Gastroesophageal sphincter (tissue), 4 donors: ENCODE measurements around the gene ATP6V1C2. TPM values are rescaled to one million over a fixed set of nuclear protein-coding genes. Genes with fewer than 3 reads are reported as not detected.

Experiments used
- ATAC-seq: fragments of 150-250 bp; one replicate; pipeline ENCODE4 v1.9.1; 2016; ENCODE audit warnings: mild to moderate bottlenecking, moderate library complexity
- H3K27ac ChIP-seq, 4 donors: fragments of 200-600 bp; sonication (generic) in 3 of 4; 1 replicate in 3 of 4; 2 replicates in 1 of 4; pipeline ENCODE4 v1.5.1; 2016 to 2019
- H3K27me3 ChIP-seq: fragments of 200-600 bp; sonication (generic); one replicate; pipeline ENCODE4 v1.5.1; 2019
- H3K36me3 ChIP-seq, 2 donors: fragments of 200-600 bp; sonication (generic); one replicate each; pipeline ENCODE4 v1.5.1; 2019; ENCODE audit warnings: control low read depth in 1 of 2
- H3K4me1 ChIP-seq, 3 donors: fragments of 200-600 bp; sonication (generic); 1 replicate in 2 of 3; 2 replicates in 1 of 3; pipeline ENCODE4 v1.5.1; 2016 to 2019; ENCODE audit warnings: control low read depth in 2 of 3
- H3K4me3 ChIP-seq, 2 donors: fragments of 200-600 bp; sonication (generic); one replicate each; pipeline ENCODE4 v1.5.1; 2019; ENCODE audit warnings: mild to moderate bottlenecking in 1 of 2, moderate library complexity in 1 of 2
- H3K9me3 ChIP-seq, 3 donors: fragments of 200-600 bp; sonication (generic); one replicate each; pipeline ENCODE4 v1.5.1; 2017 to 2019; ENCODE audit warnings: control low read depth in 2 of 3
- CTCF ChIP-seq, 4 experiments: fragments of 200-600 bp in 2 of 4; fragments of 450-650 bp in 2 of 4; sonication (generic) in 1 of 4; IDR thresholded peaks; one replicate each; pipeline ENCODE4 v1.5.1; 2017 to 2019; ENCODE audit warnings: antibody characterized with exemption in 4 of 4, mild to moderate bottlenecking in 2 of 4, moderate library complexity in 2 of 4
- EP300 ChIP-seq: sonication (generic); formaldehyde crosslinking; IDR thresholded peaks from one replicate; pipeline ENCODE4 v1.6.1; 2017; ENCODE audit warnings: antibody characterized with exemption, mild to moderate bottlenecking
- POLR2A ChIP-seq, 2 donors: fragments of 450-650 bp; IDR thresholded peaks; one replicate each; pipeline ENCODE4 v1.6.1; 2017; ENCODE audit warnings: antibody characterized with exemption in 2 of 2, mild to moderate bottlenecking in 2 of 2, moderate library complexity in 1 of 2
- POLR2AphosphoS5 ChIP-seq: sonication (generic); formaldehyde crosslinking; IDR thresholded peaks from one replicate; pipeline ENCODE4 v1.6.1; 2017; ENCODE audit warnings: antibody characterized with exemption
- WGBS, 2 donors: methylation state at CpG; one replicate each; pipeline ENCODE4 v1.1.5; 2018; ENCODE audit warnings: low coverage in 1 of 2; 5-methylcytosine and 5-hydroxymethylcytosine counted together
- total RNA-seq, 4 donors: library from RNA; depleted of rRNA; stranded (reverse); fragments of >200 nt; gene quantifications; one replicate each; pipeline ENCODE4 v1.1.0, GENCODE V29; 2016

ATP6V1C2 gene
- total RNA-seq, 4 donors from 2014 or later = 0.42 to 0.45 TPM; not detected in 2

GRCh38 chr2:10738192-10738591, 16.8 kb downstream of the ATP6V1C2 start:
- no peak for ATAC-seq
- Histone ChIP-seq H3K4me1 (no peaks in the 10 kb centered on the region), H3K27me3 (no peaks in the 10 kb centered on the region), H3K36me3 (no peaks in the 10 kb centered on the region), H3K9me3 (no peaks in the 10 kb centered on the region), H3K4me3 (no peak overlapping the region), H3K27ac (no peak overlapping the region)
- WGBS, 2 donors = 100% methylated on average over 3 of the region's 6 CpGs; no CpG with 5 or more reads in 1 of the 2 donors
- TF ChIP-seq POLR2AphosphoS5 = no peak
- TF ChIP-seq CTCF (IDR thresholded peaks at IDR 0.05) = no peak
- no peak for TF ChIP-seq EP300
- TF ChIP-seq POLR2A (IDR thresholded peaks at IDR 0.05) = no peak

DNA sequence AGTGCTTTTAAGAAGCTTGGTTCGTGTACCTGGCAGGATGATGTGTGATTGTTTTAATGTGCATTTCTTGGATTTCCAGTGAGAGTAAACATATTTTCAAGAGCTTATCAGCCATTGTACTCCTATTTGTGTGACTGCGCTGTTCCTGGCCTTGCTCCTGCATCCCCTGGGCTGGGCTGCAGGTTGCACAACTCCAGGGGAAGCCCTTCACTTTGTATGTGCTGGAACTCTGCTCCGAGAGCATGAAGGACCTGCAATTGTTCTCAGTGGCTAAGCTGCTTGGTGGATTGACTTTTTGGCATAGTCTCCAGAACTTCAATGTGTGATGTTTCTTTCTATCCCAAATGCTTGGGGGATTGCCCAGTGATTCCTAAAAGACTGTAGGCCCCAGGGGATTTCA, 18.8 kb downstream of the ATP6V1C2 start:
- no peak overlapping the region for H3K4me3 ChIP-seq
- no peak overlapping the region for H3K27ac ChIP-seq
- H3K27me3 ChIP-seq = no peaks in the 10 kb centered on the region
- H3K36me3 ChIP-seq = no peaks in the 10 kb centered on the region
- TF ChIP-seq EP300 = no peak
- no peak for TF ChIP-seq POLR2A (IDR thresholded peaks at IDR 0.05)
- no peak for TF ChIP-seq POLR2AphosphoS5
- TF ChIP-seq CTCF (IDR thresholded peaks at IDR 0.05) = no peak
- 60 to 78% methylated on average over 2 to 3 of the region's 3 CpGs for WGBS, 2 donors
- H3K4me1 ChIP-seq = no peaks in the 10 kb centered on the region
- no peaks in the 10 kb centered on the region for H3K9me3 ChIP-seq
- no peak for ATAC-seq

DNA sequence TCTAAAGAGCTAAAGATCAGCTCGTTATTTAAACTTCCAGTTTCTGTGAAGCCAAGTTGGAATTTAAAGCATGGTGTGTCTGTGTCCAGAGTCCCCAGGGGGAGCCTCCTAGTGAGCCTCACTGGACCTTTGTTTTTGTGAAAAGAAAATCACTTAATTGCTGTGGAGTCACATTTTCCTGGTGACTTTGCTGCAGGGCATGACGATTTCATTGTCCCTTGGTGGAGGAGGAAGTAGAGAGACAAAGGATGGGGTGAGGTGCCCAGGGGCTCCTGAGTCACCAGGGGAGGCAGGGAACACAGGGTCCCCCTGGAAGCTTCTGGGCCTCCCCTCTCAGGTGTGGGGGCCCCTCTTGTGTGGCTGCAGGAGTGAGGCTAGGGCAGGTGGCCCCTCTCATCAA, 19.7 kb downstream of the ATP6V1C2 start:
- WGBS, 2 donors = 60 to 82% methylated on average over 1 to 2 of the region's 2 CpGs
- Histone ChIP-seq H3K9me3 (no peaks in the 10 kb centered on the region), H3K27me3 (no peaks in the 10 kb centered on the region), H3K4me3 (no peak overlapping the region), H3K27ac (no peak overlapping the region), H3K4me1 (no peaks in the 10 kb centered on the region), H3K36me3 (no peaks in the 10 kb centered on the region)
- ATAC-seq = no peak
- TF ChIP-seq POLR2AphosphoS5 = no peak
- TF ChIP-seq CTCF (IDR thresholded peaks at IDR 0.05) = no peak
- no peak for TF ChIP-seq POLR2A (IDR thresholded peaks at IDR 0.05)
- TF ChIP-seq EP300 = no peak

DNA sequence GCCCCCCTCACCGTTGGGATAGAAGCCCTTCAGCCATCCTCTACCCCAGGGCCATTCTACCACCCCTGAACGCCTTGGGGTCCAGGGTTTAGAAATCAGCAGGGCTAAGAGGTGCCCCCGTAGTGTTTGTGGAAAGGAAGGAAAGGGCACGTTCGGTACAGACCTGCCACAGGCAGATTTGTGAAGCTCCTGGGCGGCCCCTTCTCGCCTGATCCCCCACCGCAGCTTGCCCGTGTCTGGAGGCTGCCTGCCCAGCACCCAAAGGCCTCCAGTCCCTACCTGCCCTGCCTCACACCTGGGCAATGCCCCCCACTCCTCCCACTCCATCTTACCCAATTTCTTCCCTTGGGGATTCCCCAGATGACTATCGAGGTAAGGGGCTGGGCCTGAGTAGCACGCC, 21.2 kb downstream of the ATP6V1C2 start:
- H3K36me3 ChIP-seq = no peaks in the 10 kb centered on the region
- H3K27me3 ChIP-seq = no peaks in the 10 kb centered on the region
- 67 to 73% methylated on average over 1 to 2 of the region's 11 CpGs for WGBS, 2 donors
- no peaks in the 10 kb centered on the region for H3K4me1 ChIP-seq
- TF ChIP-seq POLR2A (IDR thresholded peaks at IDR 0.05) = no peak
- no peak for TF ChIP-seq CTCF (IDR thresholded peaks at IDR 0.05)
- no peak for ATAC-seq
- no peaks in the 10 kb centered on the region for H3K9me3 ChIP-seq
- H3K27ac ChIP-seq = no peak overlapping the region
- H3K4me3 ChIP-seq = no peak overlapping the region

- no peaks in the 10 kb centered on the region for H3K9me3 ChIP-seq
- no peak for TF ChIP-seq POLR2A (IDR thresholded peaks at IDR 0.05)
- TF ChIP-seq EP300 = no peak
- no peak for TF ChIP-seq CTCF (IDR thresholded peaks at IDR 0.05)
- no peak for TF ChIP-seq POLR2AphosphoS5
- no peaks in the 10 kb centered on the region for H3K27me3 ChIP-seq
- H3K36me3 ChIP-seq = no peaks in the 10 kb centered on the region
- no peaks in the 10 kb centered on the region for H3K4me1 ChIP-seq
- ATAC-seq = no peak
- 67 to 75% methylated on average over 6 of the region's 6 CpGs for WGBS, 2 donors
- H3K4me3 ChIP-seq = no peak overlapping the region
- no peak overlapping the region for H3K27ac ChIP-seq
These were observed 29.2 kb downstream of the ATP6V1C2 start for GRCh38 chr2:10750610-10751009.
